Esophagus muscularis mucosa (tissue), 4 donors: Measurements from ENCODE around the gene TMEM125. TPM values are rescaled to one million over a fixed set of nuclear protein-coding genes. Genes with fewer than 3 reads are reported as not detected.

ENCODE experiments used
- DNase-seq: peaks from one replicate; pipeline ENCODE4 v3.0.0-alpha.2; 2017; ENCODE audit errors: extremely low spot score
- H3K27ac ChIP-seq, 4 donors: fragments of 200-600 bp; sonication (generic); replicated peaks in 1 of 4; 1 replicate in 3 of 4; 2 replicates in 1 of 4; pipeline ENCODE4 v1.5.1; 2016 to 2019; ENCODE audit warnings: mild to moderate bottlenecking in 1 of 4
- H3K27me3 ChIP-seq, 4 donors: fragments of 200-600 bp; sonication (generic); one replicate each; pipeline versions ENCODE4 v1.5.1 to v1.6.0; 2016 to 2019
- H3K36me3 ChIP-seq, 4 donors: fragments of 200-600 bp; sonication (generic); one replicate each; pipeline ENCODE4 v1.5.1; 2016 to 2019
- H3K4me1 ChIP-seq, 4 donors: fragments of 200-600 bp; sonication (generic); one replicate each; pipeline ENCODE4 v1.5.1; 2016 to 2019
- H3K4me3 ChIP-seq, 4 donors: fragments of 200-600 bp; sonication (generic); 1 replicate in 2 of 4; 2 replicates in 2 of 4; pipeline ENCODE4 v1.5.1; 2016 to 2019; ENCODE audit warnings: mild to moderate bottlenecking in 4 of 4, moderate library complexity in 1 of 4
- H3K9me3 ChIP-seq, 4 donors: fragments of 200-600 bp; sonication (generic); 1 replicate in 3 of 4; 2 replicates in 1 of 4; pipeline ENCODE4 v1.5.1; 2016 to 2019
- EP300 ChIP-seq: sonication (generic); formaldehyde crosslinking; IDR thresholded peaks from one replicate; pipeline ENCODE4 v1.6.1; 2017; ENCODE audit warnings: antibody characterized with exemption
- POLR2A ChIP-seq: fragments of 450-650 bp; IDR thresholded peaks from one replicate; pipeline ENCODE4 v1.6.1; 2017; ENCODE audit warnings: antibody characterized with exemption, moderate library complexity, mild to moderate bottlenecking, low read depth
- POLR2AphosphoS5 ChIP-seq, 2 donors: sonication (generic); formaldehyde crosslinking; IDR thresholded peaks; one replicate each; pipeline ENCODE4 v1.6.1; 2017; ENCODE audit warnings: antibody characterized with exemption in 2 of 2
- WGBS: methylation state at CpG from one replicate; pipeline ENCODE4 v1.1.5; 2018; 5-methylcytosine and 5-hydroxymethylcytosine counted together
- intact Hi-C: fragments of 100-400 bp; cut with DNase I; formaldehyde crosslinking; loops from one replicate; pipeline ENCODE4 v1.15.1; 2023
- total RNA-seq, 4 donors: library from RNA; depleted of rRNA; stranded (reverse); fragments of >200 nt; gene quantifications; one replicate each; pipeline versions ENCODE4 v1.1.0 to v1.2.1, GENCODE V29; 2016
- TF ChIP-seq, protein P1 (sequence below), 3 experiments: fragments of 200-600 bp in 2 of 3; fragments of 450-650 bp in 1 of 3; sonication (generic) in 2 of 3; IDR thresholded peaks; one replicate each; pipeline ENCODE4 v1.5.1; 2017 to 2019; ENCODE audit warnings: antibody characterized with exemption in 3 of 3, mild to moderate bottlenecking in 2 of 3, moderate library complexity in 1 of 3

Gene TMEM125
- total RNA-seq, 4 donors from 2014 or later: 0.26 to 0.40 TPM; not detected in 2

DNA sequence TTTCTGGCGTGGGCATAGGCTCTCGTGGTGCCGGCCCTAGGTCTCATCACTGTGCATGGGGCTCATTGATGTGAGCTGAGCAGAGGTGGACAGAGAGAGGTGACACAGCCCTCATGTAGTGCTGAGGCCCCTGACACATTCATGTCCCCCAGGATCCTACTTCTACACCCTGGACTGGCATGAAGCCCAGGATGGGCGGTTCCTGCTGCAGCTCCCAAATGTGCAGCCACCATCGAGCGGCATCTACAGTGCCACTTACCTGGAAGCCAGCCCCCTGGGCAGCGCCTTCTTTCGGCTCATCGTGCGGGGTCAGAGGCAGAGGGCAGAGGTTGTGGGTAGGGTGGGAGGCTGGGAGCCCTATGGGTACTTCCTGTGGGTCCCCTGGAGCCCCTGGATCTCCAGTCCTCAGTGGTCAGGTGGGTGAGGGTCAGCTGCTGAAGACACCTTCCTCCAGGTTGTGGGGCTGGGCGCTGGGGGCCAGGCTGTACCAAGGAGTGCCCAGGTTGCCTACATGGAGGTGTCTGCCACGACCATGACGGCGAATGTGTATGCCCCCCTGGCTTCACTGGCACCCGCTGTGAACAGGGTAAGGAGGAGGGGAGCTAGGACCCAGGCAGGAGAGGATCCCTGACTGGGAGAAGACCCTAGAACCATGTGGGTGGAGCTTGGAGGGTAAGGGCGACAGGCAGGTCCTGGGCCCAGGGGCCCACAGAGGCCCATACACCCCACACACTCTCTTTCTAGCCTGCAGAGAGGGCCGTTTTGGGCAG, 37.1 kb downstream of the TMEM125 start:
- Histone ChIP-seq H3K36me3 (peaks cover 0 to 62% (median 9%) of the 10 kb centered on the region in 4 donors), H3K9me3 (no peaks in the 10 kb centered on the region), H3K4me3 (no peak overlapping the region), H3K27me3 (no peaks in the 10 kb centered on the region), H3K4me1 (peaks cover 13 to 18% (median 15%) of the 10 kb centered on the region in 4 donors), H3K27ac (no peak overlapping the region)
- TF ChIP-seq POLR2A (no peak), POLR2AphosphoS5 (IDR thresholded peaks at IDR 0.05) (no peak), EP300 (no peak)
- TF ChIP-seq, protein P1, sequence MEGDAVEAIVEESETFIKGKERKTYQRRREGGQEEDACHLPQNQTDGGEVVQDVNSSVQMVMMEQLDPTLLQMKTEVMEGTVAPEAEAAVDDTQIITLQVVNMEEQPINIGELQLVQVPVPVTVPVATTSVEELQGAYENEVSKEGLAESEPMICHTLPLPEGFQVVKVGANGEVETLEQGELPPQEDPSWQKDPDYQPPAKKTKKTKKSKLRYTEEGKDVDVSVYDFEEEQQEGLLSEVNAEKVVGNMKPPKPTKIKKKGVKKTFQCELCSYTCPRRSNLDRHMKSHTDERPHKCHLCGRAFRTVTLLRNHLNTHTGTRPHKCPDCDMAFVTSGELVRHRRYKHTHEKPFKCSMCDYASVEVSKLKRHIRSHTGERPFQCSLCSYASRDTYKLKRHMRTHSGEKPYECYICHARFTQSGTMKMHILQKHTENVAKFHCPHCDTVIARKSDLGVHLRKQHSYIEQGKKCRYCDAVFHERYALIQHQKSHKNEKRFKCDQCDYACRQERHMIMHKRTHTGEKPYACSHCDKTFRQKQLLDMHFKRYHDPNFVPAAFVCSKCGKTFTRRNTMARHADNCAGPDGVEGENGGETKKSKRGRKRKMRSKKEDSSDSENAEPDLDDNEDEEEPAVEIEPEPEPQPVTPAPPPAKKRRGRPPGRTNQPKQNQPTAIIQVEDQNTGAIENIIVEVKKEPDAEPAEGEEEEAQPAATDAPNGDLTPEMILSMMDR (IDR thresholded peaks at IDR 0.05): no peak
- intact Hi-C loops: no loop called here
- WGBS: 85% methylated on average over 9 of the region's 17 CpGs
- DNase-seq: no peak

DNA sequence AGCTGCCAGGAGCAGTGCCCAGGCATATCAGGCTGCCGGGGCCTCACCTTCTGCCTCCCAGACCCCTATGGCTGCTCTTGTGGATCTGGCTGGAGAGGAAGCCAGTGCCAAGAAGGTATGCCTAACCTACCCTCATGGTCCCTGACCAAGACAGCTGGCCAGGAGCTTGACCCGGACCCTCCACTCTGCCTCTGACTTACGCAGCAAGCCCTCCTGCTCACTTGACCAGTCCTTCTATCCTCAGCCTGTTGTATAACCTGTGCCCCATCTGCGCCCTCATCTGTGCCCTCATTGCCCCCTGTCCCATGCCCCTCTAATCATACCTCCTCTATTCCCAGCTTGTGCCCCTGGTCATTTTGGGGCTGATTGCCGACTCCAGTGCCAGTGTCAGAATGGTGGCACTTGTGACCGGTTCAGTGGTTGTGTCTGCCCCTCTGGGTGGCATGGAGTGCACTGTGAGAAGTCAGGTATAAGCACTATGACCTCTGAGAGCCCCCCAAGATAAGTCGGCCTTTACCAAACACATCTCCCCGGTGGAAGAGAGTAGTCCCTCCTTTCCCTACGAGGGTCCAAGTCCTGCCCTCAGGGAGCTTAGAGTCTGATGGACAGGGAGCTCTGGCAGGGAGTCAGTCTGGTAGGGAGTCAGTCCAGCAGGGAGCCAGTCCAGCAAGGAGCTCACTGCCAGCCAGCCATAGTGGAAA, 37.8 kb downstream of the TMEM125 start:
- no peak for TF ChIP-seq POLR2AphosphoS5 (IDR thresholded peaks at IDR 0.05)
- TF ChIP-seq, protein P1 (IDR thresholded peaks at IDR 0.05): no peak
- TF ChIP-seq EP300: no peak
- no peak for TF ChIP-seq POLR2A
- Histone ChIP-seq H3K36me3 (peaks cover 0 to 69% (median 10%) of the 10 kb centered on the region in 4 donors), H3K27ac (no peak overlapping the region), H3K9me3 (no peaks in the 10 kb centered on the region), H3K4me3 (no peak overlapping the region), H3K4me1 (peaks cover 13 to 18% (median 15%) of the 10 kb centered on the region in 4 donors), H3K27me3 (no peaks in the 10 kb centered on the region)
- no peak for DNase-seq
- 89% methylated on average over 9 of the region's 9 CpGs for WGBS
- intact Hi-C loops: no loop called here

DNA sequence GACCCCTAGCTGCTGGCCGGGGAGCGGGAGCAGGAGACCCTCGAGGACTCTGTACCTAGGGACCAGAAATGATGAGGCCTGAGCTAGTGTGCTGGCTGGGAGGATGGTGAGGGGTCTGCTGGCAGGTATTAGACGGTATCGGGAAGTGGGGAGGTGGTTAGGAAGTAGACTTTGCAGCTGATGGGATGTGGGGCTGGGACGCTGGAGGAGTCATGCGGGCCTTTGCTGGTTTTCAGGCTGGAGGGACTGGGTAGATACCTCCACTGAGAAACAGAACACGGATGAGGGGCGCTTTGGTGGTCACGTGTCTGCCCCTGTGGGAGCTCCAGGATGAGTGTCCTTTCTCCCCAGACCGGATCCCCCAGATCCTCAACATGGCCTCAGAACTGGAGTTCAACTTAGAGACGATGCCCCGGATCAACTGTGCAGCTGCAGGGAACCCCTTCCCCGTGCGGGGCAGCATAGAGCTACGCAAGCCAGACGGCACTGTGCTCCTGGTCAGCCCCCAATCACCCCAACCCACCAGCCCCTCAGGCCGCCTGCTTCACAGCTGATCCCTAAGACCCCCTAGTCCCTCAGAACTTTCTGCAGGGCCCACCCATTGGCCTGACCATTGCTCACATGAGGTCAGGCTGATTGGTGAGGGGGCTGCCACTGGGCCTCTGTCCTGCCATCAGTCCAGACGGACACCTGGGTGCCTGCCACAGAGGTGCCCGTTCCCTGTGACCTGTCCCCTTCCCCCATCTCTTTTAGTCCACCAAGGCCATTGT, 39.0 kb downstream of the TMEM125 start:
- H3K27ac ChIP-seq: no peak overlapping the region
- H3K27me3 ChIP-seq: no peaks in the 10 kb centered on the region
- peaks cover 5 to 14% (median 12%) of the 10 kb centered on the region in 4 donors for H3K4me1 ChIP-seq
- 87% methylated on average over 14 of the region's 20 CpGs for WGBS
- H3K9me3 ChIP-seq: no peaks in the 10 kb centered on the region
- intact Hi-C loops: no loop called here
- peaks cover 0 to 79% (median 12%) of the 10 kb centered on the region in 4 donors for H3K36me3 ChIP-seq
- TF ChIP-seq, protein P1 (IDR thresholded peaks at IDR 0.05): no peak
- no peak for TF ChIP-seq EP300
- TF ChIP-seq POLR2A: no peak
- DNase-seq: no peak
- no peak overlapping the region for H3K4me3 ChIP-seq

DNA sequence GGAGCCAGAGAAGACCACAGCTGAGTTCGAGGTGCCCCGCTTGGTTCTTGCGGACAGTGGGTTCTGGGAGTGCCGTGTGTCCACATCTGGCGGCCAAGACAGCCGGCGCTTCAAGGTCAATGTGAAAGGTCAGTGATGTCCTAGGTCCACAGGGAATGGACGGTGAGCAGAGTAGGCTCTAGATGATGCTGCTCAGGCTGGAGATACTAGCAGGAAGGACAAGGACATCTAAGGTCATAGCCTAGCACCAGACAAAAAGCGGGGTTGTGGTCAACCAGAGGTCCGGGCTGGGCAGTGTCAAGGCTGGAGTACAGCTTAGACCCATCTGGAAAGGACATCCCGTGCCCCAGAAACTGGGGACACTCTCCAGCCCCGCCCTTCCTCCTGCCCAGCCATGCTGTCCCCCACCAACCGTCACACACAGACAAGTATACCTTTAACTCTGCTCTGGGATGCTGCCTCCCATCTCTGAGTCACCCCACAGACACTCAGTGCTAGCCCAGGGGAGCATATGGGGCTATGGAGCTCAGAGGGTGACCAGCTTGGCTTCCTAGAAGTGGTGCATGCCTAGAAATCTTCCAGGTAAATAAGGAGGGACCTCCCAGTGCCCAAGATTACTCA, 39.7 kb downstream of the TMEM125 start:
- Histone ChIP-seq H3K27ac (no peak overlapping the region), H3K4me1 (peaks cover 5 to 7% (median 5%) of the 10 kb centered on the region in 4 donors), H3K9me3 (no peaks in the 10 kb centered on the region), H3K36me3 (peaks cover 0 to 84% (median 12%) of the 10 kb centered on the region in 4 donors), H3K27me3 (no peaks in the 10 kb centered on the region), H3K4me3 (no peak overlapping the region)
- 90% methylated on average over 13 of the region's 13 CpGs for WGBS
- intact Hi-C loops: no loop called here
- DNase-seq: no peak
- TF ChIP-seq, protein P1 (IDR thresholded peaks at IDR 0.05): no peak
- TF ChIP-seq POLR2A (no peak), POLR2AphosphoS5 (IDR thresholded peaks at IDR 0.05) (no peak), EP300 (no peak)
